WTC11 (cell line): ENCODE data around the gene CHD6.

Source experiments
- AFF4 ChIP-seq: sonication (generic); formaldehyde crosslinking; IDR thresholded peaks from 2 replicates; pipeline ENCODE4 v1.8.1; 2023; ENCODE audit warnings: mild to moderate bottlenecking, missing genetic modification reagents, borderline replicate concordance
- CREB1 ChIP-seq: sonication (generic); formaldehyde crosslinking; IDR thresholded peaks from 2 replicates; pipeline ENCODE4 v1.8.0; 2023; ENCODE audit warnings: mild to moderate bottlenecking, missing genetic modification reagents
- CTCF ChIP-seq: fragments of 200-600 bp; IDR thresholded peaks from 2 replicates; pipeline ENCODE4 v1.8.0; 2022; ENCODE audit warnings: antibody characterized with exemption
- ELF4 ChIP-seq: sonication (generic); formaldehyde crosslinking; IDR thresholded peaks from 2 replicates; pipeline ENCODE4 v1.8.1; 2022; ENCODE audit warnings: low read depth, mild to moderate bottlenecking, moderate library complexity, missing genetic modification reagents
- NFYB ChIP-seq: sonication (generic); formaldehyde crosslinking; conservative IDR thresholded peaks from 2 replicates; pipeline ENCODE4 v1.8.0; 2022; ENCODE audit warnings: low read depth, missing genetic modification reagents
- NR2C2 ChIP-seq: sonication (generic); formaldehyde crosslinking; IDR thresholded peaks from 2 replicates; pipeline ENCODE4 v1.8.0; 2022; ENCODE audit warnings: mild to moderate bottlenecking, missing genetic modification reagents
- PREB ChIP-seq: sonication (generic); formaldehyde crosslinking; IDR thresholded peaks from 2 replicates; pipeline ENCODE4 v1.8.1; 2022; ENCODE audit warnings: mild to moderate bottlenecking, missing genetic modification reagents, moderate library complexity, borderline replicate concordance
- ZNF121 ChIP-seq: sonication (generic); formaldehyde crosslinking; IDR thresholded peaks from 2 replicates; pipeline ENCODE4 v1.8.0; 2023; ENCODE audit warnings: missing genetic modification reagents
- ZSCAN18 ChIP-seq: fragments of 250-450 bp; sonication (Bioruptor Pico); IDR thresholded peaks from 2 replicates; pipeline ENCODE4 v2.1.2; 2022; ENCODE audit warnings: mild to moderate bottlenecking, moderate library complexity

GRCh38 chr20:41352106-41352505, 266.1 kb downstream of the CHD6 start:
- TF ChIP-seq NR2C2 (CRISPR knock-in tag) (no peak), ELF4 (CRISPR knock-in tag) (no peak), PREB (CRISPR knock-in tag) (no peak), CTCF (no peak), AFF4 (CRISPR knock-in tag) (no peak), ZSCAN18 (CRISPR knock-in tag) (no peak), CREB1 (CRISPR knock-in tag) (no peak), NFYB (CRISPR knock-in tag) (no peak), ZNF121 (CRISPR knock-in tag) (no peak)
